Stimulated activated naive CD8-positive, alpha-beta T cell treated with anti-CD3 and anti-CD28 coated beads, Interleukin-15, amount 100 ng/mL, for 72 hours (primary cell): ENCODE measurements around the gene HTR4.
"Not testable (repeated sequence)": the region's sequence is repeated elsewhere in the genome, so short reads cannot be mapped to it uniquely, and the experiment has no call there.

Experiments used
- ATAC-seq: fragments of 150-1000 bp; cut with Tn5 transposase; 2 replicates; pipeline ENCODE4 v1.10.0; 2021; ENCODE audit warnings: mild to moderate bottlenecking, moderate library complexity
- DNase-seq, 2 donors: peaks; one replicate each; pipeline ENCODE4 v3.0.0; 2021 to 2022
- H3K27ac Mint-ChIP-seq, 2 donors: one replicate each; pipeline ENCODE4 v1.8.0; 2022; ENCODE audit warnings: mild to moderate bottlenecking in 2 of 2, mixed read lengths in 2 of 2, moderate library complexity in 2 of 2
- H3K27me3 Mint-ChIP-seq: one replicate; pipeline ENCODE4 v1.8.0; 2022; ENCODE audit warnings: mixed read lengths
- H3K4me1 Mint-ChIP-seq: one replicate; pipeline ENCODE4 v1.8.0; 2022; ENCODE audit warnings: mild to moderate bottlenecking, mixed read lengths
- H3K4me3 Mint-ChIP-seq, 2 donors: one replicate each; pipeline ENCODE4 v1.8.0; 2022; ENCODE audit warnings: mild to moderate bottlenecking in 2 of 2, mixed read lengths in 2 of 2, moderate library complexity in 1 of 2
- H3K9me3 Mint-ChIP-seq, 2 donors: one replicate each; pipeline ENCODE4 v1.8.0; 2022; ENCODE audit warnings: mixed read lengths in 2 of 2

HTR4 gene

DNA sequence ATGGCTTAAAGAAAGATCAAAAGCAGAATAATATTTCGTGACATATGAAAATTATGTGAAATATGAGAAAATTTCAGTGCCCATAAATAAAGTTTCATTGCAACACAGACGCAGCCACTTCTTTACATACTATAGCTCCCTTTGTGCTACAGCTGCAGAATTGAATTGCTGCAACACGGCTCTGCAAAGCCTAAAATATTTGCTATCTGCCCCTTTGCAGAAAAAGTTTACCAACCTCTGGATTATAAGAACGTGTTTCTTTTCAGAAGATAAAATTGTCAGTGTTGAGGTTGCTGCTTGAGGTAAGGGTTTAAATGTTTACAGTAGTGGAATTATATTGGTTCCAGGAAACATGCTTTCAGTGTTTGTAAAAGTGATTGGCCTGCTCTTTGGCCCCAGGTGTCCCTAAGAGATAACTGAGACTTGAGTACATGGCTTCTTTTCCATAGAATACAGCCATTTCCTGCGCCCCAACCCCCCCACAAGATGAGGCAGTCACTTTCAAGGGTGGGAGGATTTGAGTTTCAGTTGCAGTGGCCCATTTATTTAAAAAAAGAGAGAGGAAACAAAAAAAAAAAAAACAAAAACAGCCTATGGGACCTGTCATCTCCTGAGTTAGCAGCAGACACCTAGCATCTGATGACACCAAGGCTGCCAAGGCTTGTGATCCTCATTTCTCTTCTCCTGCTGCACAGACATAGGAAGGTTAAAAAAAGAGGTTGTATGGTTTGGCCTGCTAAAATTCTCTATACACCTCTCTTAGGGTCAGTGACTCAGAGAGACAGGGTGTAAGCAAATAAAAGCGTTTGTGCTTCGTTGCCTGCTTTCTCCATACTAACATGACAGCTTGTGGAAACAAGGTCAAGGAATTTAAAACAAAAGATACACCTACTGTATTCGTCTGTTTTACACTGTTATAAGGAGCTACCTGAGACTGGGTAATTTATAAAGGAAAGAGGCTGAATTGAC is 28.0 kb upstream of the HTR4 start:
- DNase-seq (no peak), ATAC-seq (no peak)
- Mint-ChIP-seq H3K27me3 (peaks cover 12% of the 10 kb centered on the region), H3K4me1 (peaks cover 10% of the 10 kb centered on the region), H3K4me3 (no peak overlapping the region), H3K27ac (no peak overlapping the region), H3K9me3 (no peaks in the 10 kb centered on the region)

DNA sequence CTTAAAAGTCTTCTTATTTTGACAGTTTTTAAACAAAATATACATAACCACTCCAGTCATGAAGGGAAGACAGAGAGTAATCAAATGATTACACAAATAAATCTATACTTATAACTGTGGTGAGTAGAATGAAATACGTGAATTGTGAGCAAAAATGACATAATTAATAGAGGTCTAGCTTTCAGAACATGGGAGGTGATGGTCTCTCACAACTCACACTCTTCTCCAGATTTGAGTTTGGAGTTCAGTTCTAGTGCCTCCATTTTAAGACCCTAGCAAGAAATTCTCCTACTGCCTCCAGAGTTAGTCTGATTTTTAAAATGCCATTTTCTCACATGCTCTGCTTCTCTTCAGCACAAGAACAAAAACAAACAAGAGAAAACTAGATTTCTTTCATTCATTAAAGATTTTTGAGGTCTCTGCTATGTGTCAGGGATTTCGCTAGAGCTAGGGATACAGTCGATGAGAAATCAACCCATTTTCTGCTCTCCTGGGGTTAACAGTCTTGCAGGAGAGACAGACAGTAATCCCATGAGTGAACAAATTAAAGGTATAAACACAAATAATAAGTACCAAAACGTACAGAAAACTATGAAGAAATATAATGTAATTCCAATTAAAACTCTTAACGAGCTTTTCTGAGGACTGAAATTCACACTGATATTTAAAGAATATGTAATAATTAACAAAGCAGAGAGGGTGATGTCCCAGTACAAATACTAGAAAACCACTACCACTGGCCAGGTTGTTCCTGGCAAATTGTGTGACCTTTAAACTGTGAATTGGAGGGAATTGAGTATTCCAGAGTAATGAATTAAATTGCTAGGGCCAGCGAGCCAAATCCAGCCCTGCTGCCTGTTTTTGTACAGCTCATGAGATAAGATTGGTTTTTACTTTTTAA is 27.1 kb upstream of the HTR4 start:
- Mint-ChIP-seq H3K27ac (no peak overlapping the region), H3K4me1 (peaks cover 10% of the 10 kb centered on the region), H3K9me3 (no peaks in the 10 kb centered on the region), H3K27me3 (peaks cover 12% of the 10 kb centered on the region), H3K4me3 (no peak overlapping the region)
- DNase-seq (no peak), ATAC-seq (no peak)

DNA sequence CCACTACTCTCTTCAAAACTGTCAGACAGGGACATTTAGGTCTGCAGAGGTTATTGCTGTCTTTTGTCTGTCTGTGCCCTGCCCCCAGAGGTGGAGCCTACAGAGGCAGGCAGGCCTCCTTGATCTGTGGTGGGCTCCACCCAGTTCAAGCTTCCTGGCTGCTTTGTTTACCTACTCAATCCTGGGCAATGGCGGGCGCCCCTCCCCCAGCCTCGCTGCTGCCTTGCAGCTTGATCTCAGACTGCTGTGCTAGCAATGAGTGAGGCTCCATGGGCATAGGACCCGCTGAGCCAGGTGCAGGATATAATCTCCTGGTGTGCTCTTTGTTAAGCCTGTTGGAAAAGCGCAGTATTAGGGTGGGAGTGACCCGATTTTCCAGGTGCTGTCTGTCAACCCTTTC is 19.4 kb upstream of the HTR4 start:
- not testable (repeated sequence) for H3K27me3 Mint-ChIP-seq, H3K27ac Mint-ChIP-seq, H3K4me1 Mint-ChIP-seq, ATAC-seq, H3K4me3 Mint-ChIP-seq, DNase-seq
- peaks cover 11 to 20% of the 10 kb centered on the region in 2 donors for H3K9me3 Mint-ChIP-seq

DNA sequence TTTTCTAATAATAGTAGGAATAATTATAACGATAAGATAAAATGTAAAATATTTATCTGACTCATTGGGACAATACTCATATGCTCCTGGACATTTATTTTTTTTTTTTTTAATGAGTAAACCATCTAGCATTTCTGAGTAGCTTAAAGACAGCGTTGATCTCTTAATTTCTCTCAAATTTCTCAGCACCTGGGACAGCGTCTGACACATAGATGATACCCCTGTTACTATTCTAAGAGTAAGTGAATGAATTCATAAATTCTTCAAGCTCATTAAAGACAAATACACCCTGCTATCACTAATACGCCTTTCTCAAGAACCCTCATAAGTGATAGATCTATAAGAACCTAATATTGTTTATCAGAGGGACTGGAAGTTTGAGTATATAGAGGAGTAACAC is 12.0 kb upstream of the HTR4 start:
- Mint-ChIP-seq H3K4me3 (no peak overlapping the region), H3K27me3 (no peaks in the 10 kb centered on the region), H3K27ac (no peak overlapping the region), H3K9me3 (no peaks in the 10 kb centered on the region), H3K4me1 (no peaks in the 10 kb centered on the region)
- ATAC-seq (no peak), DNase-seq (no peak)

DNA sequence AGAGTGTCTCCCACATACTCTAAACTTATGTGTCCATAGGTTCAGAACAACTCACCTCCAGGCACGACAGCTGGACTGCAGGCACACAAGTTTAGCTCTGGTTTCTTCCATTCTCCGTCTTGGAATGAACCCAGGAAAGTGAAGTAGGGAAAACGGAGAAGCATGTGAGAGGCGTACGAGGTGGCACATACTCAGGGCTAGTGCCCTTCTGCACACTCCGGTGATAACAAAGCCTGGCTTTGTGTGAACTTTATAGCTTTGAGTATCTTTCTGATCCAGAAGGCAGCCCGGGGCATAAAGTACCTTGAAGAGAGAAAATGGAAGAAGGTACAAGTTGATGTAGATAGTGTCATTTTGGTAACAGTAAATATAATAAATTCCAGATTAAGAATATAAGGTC is 11.1 kb upstream of the HTR4 start:
- DNase-seq, result no peak
- H3K27me3 Mint-ChIP-seq, result no peaks in the 10 kb centered on the region
- H3K9me3 Mint-ChIP-seq, result no peaks in the 10 kb centered on the region
- H3K27ac Mint-ChIP-seq, result no peak overlapping the region
- no peaks in the 10 kb centered on the region for H3K4me1 Mint-ChIP-seq
- H3K4me3 Mint-ChIP-seq, result no peak overlapping the region
- no peak for ATAC-seq

DNA sequence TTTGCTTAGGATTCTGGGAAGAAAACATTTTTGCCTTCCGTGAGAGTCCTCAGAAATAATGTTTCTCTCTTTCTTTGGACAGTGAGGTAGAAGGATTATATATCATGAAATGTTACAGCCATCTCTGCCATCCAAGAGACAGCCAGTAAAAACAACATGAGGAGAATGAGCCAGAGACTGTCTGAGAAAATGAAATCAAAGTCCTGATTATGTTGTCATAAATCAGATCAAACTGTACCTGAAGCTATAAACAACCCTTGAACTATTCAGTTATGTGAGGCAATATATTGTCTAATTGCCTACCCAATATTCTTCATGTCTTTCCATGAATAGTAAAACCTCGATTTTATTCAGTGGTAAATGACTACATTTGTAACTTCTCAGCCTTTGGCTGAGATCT is 9.2 kb upstream of the HTR4 start:
- no peak overlapping the region for H3K27ac Mint-ChIP-seq
- no peaks in the 10 kb centered on the region for H3K9me3 Mint-ChIP-seq
- no peak overlapping the region for H3K4me3 Mint-ChIP-seq
- peaks cover 12% of the 10 kb centered on the region for H3K27me3 Mint-ChIP-seq
- ATAC-seq (no peak), DNase-seq (no peak)
- H3K4me1 Mint-ChIP-seq, result no peaks in the 10 kb centered on the region

DNA sequence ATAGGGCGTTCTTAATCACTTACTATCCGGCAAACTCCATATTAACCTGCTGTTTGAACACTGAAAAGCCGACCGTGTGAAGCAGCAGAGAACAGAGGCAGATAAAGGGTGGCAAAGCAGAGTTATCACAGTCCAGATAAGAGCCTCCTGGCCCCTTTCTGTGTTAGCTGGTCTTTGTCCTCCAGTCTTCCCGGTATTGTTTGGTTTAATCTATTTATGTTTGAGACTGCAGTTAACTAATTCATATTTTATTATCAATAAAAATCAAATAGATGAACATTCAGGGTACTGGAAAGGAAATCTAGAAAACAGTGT is 6.0 kb upstream of the HTR4 start:
- H3K4me1 Mint-ChIP-seq, result no peaks in the 10 kb centered on the region
- H3K9me3 Mint-ChIP-seq, result no peaks in the 10 kb centered on the region

DNA sequence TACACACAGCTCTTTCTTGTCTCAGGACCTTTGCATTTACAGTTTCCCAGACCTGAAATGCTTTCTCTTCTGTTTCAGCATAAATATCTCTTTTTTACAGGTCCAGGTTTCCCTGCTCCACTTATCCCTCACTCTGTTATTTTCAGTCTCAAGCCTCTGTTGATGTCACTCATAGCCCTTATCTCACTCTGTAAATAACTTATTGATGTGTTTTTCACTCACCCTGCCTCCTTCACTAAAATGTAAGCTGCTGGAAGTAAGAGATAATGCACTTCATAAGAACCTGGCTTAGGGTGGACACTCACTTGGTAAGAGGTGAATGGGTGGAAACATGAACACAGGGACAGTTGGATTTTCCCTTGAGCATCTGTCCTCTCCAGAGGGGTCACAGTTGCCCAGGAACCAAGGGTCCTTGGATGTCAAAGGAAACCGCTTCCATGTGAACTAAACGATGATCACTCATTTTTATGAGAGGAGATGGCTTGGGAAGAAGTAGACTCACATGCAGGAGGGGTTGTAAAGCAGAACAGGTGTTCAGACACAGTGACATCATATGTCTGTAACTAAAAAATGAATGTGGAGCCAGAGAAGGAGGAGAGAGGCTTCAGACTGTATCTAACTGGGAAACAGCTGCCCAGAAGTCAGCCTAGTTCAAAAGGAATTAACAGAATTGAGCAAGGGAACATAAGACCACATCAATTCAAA is 5.5 kb upstream of the HTR4 start:
- no peaks in the 10 kb centered on the region for H3K4me1 Mint-ChIP-seq
- H3K9me3 Mint-ChIP-seq, result no peaks in the 10 kb centered on the region
- no peak overlapping the region for H3K4me3 Mint-ChIP-seq
- ATAC-seq (no peak), DNase-seq (no peak)
- H3K27ac Mint-ChIP-seq, result no peak overlapping the region
- H3K27me3 Mint-ChIP-seq, result peaks cover 35% of the 10 kb centered on the region

More for the DNA sequence above, 6.0 kb upstream of the HTR4 start:
- H3K27me3 Mint-ChIP-seq, result peaks cover 30% of the 10 kb centered on the region
- DNase-seq, result no peak
- no peak overlapping the region for H3K27ac Mint-ChIP-seq
- no peak for ATAC-seq
- no peak overlapping the region for H3K4me3 Mint-ChIP-seq

DNA sequence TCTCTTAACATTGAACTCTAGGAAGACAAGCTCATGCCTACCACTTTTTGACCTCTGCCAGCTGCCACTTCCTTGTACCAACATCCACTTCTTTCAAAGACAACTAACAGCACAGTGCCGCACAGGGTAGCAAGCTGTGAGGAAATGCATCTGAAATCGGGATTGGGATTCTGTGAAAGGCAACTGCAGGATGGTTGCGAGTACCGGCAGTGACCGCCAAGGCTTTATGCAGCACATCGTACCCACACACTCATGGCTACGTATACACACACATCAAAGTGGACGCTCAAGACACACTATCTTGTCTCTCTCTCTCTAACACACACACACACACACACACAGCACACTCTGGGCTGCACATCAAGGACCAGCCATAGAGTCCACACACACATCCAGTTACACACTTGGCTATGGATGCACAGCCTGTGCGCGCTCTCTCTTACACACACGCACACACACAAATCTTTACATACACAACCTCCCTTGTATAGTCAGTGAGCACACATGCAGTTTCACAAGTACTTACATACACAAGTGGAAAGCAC is 964 bp downstream of the HTR4 start:
- ATAC-seq, result peak; percentile 37
- no peak for DNase-seq
- Mint-ChIP-seq H3K4me3 (no peak overlapping the region), H3K27me3 (peaks cover 65% of the 10 kb centered on the region), H3K9me3 (no peaks in the 10 kb centered on the region), H3K4me1 (no peaks in the 10 kb centered on the region), H3K27ac (no peak overlapping the region)

DNA sequence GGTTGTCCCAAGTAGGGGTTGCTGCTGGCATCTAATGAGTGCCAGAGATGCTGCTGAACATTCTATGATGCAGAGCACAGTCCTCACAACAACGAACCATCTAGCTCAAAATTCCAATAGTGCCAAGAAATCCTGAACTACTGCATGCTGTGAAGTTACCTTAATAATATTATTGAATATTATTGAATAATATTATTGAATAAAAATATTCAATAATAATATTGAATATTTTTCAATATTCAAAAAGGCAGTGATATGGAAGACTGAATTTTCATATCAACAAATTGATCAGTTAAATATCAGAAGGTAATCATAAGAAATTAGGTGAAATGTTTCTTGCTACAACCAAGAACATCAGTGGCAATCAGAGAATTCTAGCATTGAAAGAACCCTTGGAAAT is 2.8 kb downstream of the HTR4 start:
- H3K9me3 Mint-ChIP-seq, result no peaks in the 10 kb centered on the region

DNA sequence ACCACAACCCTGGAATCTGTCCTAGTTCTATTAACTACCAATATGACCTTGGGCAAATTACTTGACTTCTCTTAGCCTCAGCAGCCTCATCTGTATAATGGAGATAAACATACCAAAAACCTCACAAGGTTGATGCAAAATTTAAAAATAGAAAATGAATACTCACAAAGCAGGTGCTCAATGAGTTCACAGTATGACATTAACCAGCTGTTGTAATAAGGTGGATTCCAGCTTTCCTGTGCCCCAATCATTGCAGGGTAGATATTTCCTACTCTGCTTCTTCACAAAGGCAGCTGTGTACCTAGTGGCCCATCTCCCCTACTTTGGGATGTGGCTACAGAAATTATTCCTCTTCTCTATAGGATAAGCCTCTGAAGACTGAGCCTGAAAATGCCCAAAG is 8.8 kb downstream of the HTR4 start:
- no peak overlapping the region for H3K27ac Mint-ChIP-seq

More for the DNA sequence above, 2.8 kb downstream of the HTR4 start:
- DNase-seq (no peak), ATAC-seq (no peak)
- peaks cover 77% of the 10 kb centered on the region for H3K27me3 Mint-ChIP-seq
- no peak overlapping the region for H3K4me3 Mint-ChIP-seq
- H3K4me1 Mint-ChIP-seq, result no peaks in the 10 kb centered on the region
- no peak overlapping the region for H3K27ac Mint-ChIP-seq

DNA sequence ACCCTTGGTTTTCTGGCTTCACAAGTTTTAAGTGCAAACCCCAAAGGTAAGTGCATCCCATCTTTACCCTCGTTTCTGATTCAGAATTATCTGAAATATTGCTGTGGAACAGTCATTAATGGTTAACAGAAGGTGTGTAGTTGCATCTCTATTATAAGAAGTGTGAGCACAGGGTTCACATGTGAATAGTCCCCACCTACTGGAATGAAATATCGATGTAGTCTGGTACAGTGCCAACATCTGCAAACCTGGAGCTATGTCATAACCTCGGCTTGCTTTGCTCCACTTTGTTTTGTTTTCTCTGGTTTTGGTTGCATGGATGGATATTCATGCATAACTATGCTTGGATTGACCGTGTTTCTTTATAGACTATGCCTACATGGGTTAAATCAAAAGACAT is 12.6 kb downstream of the HTR4 start:
- no peak for ATAC-seq
- no peak for DNase-seq
- Mint-ChIP-seq H3K4me3 (no peak overlapping the region), H3K9me3 (no peaks in the 10 kb centered on the region), H3K27me3 (peaks cover 30% of the 10 kb centered on the region), H3K27ac (no peak overlapping the region), H3K4me1 (no peaks in the 10 kb centered on the region)

More for the DNA sequence above, 8.8 kb downstream of the HTR4 start:
- Mint-ChIP-seq H3K27me3 (peaks cover 31% of the 10 kb centered on the region), H3K4me1 (no peaks in the 10 kb centered on the region), H3K4me3 (no peak overlapping the region), H3K9me3 (no peaks in the 10 kb centered on the region)
- DNase-seq (no peak), ATAC-seq (no peak)

DNA sequence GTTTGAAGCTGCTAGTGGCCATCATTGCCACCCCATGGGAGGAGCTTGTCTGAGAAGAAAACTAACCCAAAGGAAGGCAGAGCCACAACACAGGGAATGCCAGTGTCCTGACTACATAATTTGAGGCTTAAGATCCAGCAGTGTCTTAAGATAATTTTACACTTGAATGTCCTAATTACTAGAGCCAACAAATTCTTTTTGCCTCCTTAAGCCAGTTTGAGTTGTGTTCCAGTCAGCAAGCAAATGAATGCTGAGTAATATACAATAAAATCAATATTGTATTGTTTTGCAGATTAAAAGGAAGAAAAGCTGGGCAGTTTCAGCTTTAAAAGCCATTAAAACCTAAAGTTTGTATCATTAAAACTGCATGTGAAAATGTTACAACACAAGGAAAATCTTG is 13.9 kb downstream of the HTR4 start:
- Mint-ChIP-seq H3K9me3 (no peaks in the 10 kb centered on the region), H3K4me1 (no peaks in the 10 kb centered on the region), H3K27me3 (peaks cover 21% of the 10 kb centered on the region), H3K27ac (no peak overlapping the region), H3K4me3 (no peak overlapping the region)
- DNase-seq, result no peak
- no peak for ATAC-seq

DNA sequence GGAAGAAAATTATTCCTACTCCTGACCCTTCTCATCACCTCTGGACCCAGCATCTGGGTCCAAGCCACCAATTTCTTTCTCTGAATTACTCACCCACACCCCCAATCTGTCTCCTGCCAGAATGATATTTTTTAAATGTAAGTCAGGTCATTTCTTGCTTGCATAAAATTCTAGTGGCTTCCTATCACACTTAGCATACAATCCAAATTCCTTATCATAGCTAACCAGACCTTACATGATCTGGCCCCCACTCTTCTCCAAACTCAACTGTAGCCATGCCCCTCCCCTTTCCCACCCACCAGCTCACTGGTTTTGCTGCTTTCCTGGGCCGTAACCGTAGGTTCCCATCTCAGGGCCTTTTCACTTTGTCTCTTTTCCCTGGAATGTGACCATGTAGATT is 15.2 kb downstream of the HTR4 start:
- H3K9me3 Mint-ChIP-seq, result no peaks in the 10 kb centered on the region
- DNase-seq (no peak), ATAC-seq (no peak)
- peaks cover 21% of the 10 kb centered on the region for H3K27me3 Mint-ChIP-seq
- H3K27ac Mint-ChIP-seq, result no peak overlapping the region
- no peak overlapping the region for H3K4me3 Mint-ChIP-seq
- H3K4me1 Mint-ChIP-seq, result no peaks in the 10 kb centered on the region

DNA sequence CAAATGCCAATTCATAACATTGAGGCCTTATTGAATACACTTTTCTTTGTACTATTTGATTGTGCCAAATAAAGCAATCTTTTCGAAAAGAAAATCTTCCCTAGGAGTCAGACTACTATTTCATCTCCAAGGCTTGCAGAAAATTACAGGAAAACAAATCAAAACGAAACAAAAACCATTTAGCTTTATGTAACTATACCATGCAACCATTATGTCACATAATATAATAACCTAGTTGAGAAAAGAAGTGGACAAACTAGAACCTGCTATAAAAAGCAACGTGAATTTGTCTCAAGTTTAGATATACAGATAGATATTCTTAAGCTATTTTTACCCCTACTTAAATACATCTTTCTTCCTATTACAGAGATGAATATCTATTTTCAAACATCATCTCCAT is 18.0 kb downstream of the HTR4 start:
- H3K4me1 Mint-ChIP-seq, result peaks cover 8% of the 10 kb centered on the region
- peaks cover 27% of the 10 kb centered on the region for H3K27me3 Mint-ChIP-seq
- no peak overlapping the region for H3K4me3 Mint-ChIP-seq
- ATAC-seq, result no peak
- H3K9me3 Mint-ChIP-seq, result no peaks in the 10 kb centered on the region
- no peak for DNase-seq
- H3K27ac Mint-ChIP-seq, result no peak overlapping the region
